ENCODE data around the gene GRK4.
A peak's percentile ranks its signal among the peaks of the same experiment; 100 is the strongest.
"Not testable (repeated sequence)": the region's sequence is repeated elsewhere in the genome, so short reads cannot be mapped to it uniquely, and the experiment has no call there.

Gene GRK4

DNA sequence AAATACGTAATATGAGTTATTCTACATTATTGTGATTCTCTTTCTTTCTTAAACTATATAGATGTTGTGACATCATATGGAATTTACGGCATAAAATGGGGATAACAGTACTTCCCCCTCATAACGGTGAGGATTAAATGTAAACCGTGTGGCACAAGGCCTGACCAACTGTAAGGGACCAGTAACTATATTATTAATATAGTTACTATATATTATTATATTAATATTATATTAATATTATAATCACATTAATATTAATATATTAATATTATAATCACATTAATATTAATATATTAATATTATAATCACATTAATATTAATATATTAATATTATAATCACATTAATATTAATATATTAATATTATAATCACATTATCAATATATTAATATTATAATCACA, 2.9 kb upstream of the GRK4 start:
- H3K4me1 ChIP-seq (ENCODE audit: control insufficient read depth, insufficient read depth, low read length); H3K4me3 ChIP-seq (ENCODE audit: low read depth, low read length); POLR2A ChIA-PET; H3K27ac ChIP-seq (ENCODE audit: extremely low read depth, low read depth, low read length); CTCF ChIA-PET; H3K9me3 ChIP-seq (ENCODE audit: control insufficient read depth, insufficient read depth, low read depth, low read length): not testable (repeated sequence)
- TF ChIP-seq, protein P1, sequence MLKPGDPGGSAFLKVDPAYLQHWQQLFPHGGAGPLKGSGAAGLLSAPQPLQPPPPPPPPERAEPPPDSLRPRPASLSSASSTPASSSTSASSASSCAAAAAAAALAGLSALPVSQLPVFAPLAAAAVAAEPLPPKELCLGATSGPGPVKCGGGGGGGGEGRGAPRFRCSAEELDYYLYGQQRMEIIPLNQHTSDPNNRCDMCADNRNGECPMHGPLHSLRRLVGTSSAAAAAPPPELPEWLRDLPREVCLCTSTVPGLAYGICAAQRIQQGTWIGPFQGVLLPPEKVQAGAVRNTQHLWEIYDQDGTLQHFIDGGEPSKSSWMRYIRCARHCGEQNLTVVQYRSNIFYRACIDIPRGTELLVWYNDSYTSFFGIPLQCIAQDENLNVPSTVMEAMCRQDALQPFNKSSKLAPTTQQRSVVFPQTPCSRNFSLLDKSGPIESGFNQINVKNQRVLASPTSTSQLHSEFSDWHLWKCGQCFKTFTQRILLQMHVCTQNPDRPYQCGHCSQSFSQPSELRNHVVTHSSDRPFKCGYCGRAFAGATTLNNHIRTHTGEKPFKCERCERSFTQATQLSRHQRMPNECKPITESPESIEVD (tag by site-specific recombination; IDR thresholded peaks at IDR 0.05), result 0 out of 2 replicates have a peak, but pooled peaks have one; percentile 12
- H3K36me3 ChIP-seq (ENCODE audit: control insufficient read depth in 2 of 2, insufficient read depth in 1 of 2, low read length in 2 of 2), result peaks cover 5 to 52% of the 10 kb centered on the region in 2 experiments; a peak in 1 of 3 replicates

GRCh38 chr4:2961421-2961810, 2.0 kb upstream of the GRK4 start:
- Histone ChIP-seq H3K4me3 (ENCODE audit: low read depth, low read length) (peak overlapping the region; percentile 55), H3K9me3 (ENCODE audit: control insufficient read depth, insufficient read depth, low read depth, low read length) (no peaks in the 10 kb centered on the region), H3K4me1 (ENCODE audit: control insufficient read depth, insufficient read depth, low read length) (no peaks in the 10 kb centered on the region), H3K27ac (ENCODE audit: extremely low read depth, low read depth, low read length) (peak overlapping the region; percentile 18; the same call in 1 of the 2 replicates), H3K36me3 (ENCODE audit: control insufficient read depth in 2 of 2, insufficient read depth in 1 of 2, low read length in 2 of 2) (peaks cover 2 to 45% of the 10 kb centered on the region in 2 experiments; a peak in 1 of 3 replicates)
- ChIA-PET POLR2A (interaction anchor here (1.7 kb wide), 1 partner anchor 8 kb away, joined by 5 read pairs; no protein-coding TSS in a partner anchor), CTCF (interaction anchor here (0.6 kb wide), 1 partner anchor 263 kb away, joined by 3 read pairs; no protein-coding TSS in a partner anchor)
- TF ChIP-seq, protein P2, sequence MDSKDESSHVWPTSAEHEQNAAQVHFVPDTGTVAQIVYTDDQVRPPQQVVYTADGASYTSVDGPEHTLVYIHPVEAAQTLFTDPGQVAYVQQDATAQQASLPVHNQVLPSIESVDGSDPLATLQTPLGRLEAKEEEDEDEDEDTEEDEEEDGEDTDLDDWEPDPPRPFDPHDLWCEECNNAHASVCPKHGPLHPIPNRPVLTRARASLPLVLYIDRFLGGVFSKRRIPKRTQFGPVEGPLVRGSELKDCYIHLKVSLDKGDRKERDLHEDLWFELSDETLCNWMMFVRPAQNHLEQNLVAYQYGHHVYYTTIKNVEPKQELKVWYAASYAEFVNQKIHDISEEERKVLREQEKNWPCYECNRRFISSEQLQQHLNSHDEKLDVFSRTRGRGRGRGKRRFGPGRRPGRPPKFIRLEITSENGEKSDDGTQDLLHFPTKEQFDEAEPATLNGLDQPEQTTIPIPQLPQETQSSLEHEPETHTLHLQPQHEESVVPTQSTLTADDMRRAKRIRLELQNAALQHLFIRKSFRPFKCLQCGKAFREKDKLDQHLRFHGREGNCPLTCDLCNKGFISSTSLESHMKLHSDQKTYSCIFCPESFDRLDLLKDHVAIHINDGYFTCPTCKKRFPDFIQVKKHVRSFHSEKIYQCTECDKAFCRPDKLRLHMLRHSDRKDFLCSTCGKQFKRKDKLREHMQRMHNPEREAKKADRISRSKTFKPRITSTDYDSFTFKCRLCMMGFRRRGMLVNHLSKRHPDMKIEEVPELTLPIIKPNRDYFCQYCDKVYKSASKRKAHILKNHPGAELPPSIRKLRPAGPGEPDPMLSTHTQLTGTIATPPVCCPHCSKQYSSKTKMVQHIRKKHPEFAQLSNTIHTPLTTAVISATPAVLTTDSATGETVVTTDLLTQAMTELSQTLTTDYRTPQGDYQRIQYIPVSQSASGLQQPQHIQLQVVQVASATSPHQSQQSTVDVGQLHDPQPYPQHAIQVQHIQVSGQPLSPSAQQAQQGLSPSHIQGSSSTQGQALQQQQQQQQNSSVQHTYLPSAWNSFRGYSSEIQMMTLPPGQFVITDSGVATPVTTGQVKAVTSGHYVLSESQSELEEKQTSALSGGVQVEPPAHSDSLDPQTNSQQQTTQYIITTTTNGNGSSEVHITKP (tag by site-specific recombination; IDR thresholded peaks at IDR 0.05), result peak; percentile 42
- no peak for TF ChIP-seq ZNF580 (tag by site-specific recombination; IDR thresholded peaks at IDR 0.05)
- no peak for TF ChIP-seq KLF17 (tag by site-specific recombination; IDR thresholded peaks at IDR 0.05)
- TF ChIP-seq ZNF514 (tag by site-specific recombination; IDR thresholded peaks at IDR 0.05), result no peak
- TF ChIP-seq ZNF221 (tag by site-specific recombination; IDR thresholded peaks at IDR 0.05; ENCODE audit: borderline replicate concordance), result no peak
- no peak for TF ChIP-seq ZNF140 (tag by site-specific recombination; IDR thresholded peaks at IDR 0.05)
- peak; percentile 36; the same call in 1 of the 2 replicates for TF ChIP-seq IKZF3 (tag by site-specific recombination; IDR thresholded peaks at IDR 0.05)
- TF ChIP-seq ZBTB48 (tag by site-specific recombination; IDR thresholded peaks at IDR 0.05), result peak; percentile 63; the same call in 1 of the 2 replicates
- TF ChIP-seq ZNF335 (tag by site-specific recombination; conservative IDR thresholded peaks at IDR 0.05), result peak; percentile 82
- TF ChIP-seq ZNF248 (tag by site-specific recombination; IDR thresholded peaks at IDR 0.05), result no peak
- no peak for TF ChIP-seq ZNF558 (tag by site-specific recombination; IDR thresholded peaks at IDR 0.05)
- TF ChIP-seq, protein P3, sequence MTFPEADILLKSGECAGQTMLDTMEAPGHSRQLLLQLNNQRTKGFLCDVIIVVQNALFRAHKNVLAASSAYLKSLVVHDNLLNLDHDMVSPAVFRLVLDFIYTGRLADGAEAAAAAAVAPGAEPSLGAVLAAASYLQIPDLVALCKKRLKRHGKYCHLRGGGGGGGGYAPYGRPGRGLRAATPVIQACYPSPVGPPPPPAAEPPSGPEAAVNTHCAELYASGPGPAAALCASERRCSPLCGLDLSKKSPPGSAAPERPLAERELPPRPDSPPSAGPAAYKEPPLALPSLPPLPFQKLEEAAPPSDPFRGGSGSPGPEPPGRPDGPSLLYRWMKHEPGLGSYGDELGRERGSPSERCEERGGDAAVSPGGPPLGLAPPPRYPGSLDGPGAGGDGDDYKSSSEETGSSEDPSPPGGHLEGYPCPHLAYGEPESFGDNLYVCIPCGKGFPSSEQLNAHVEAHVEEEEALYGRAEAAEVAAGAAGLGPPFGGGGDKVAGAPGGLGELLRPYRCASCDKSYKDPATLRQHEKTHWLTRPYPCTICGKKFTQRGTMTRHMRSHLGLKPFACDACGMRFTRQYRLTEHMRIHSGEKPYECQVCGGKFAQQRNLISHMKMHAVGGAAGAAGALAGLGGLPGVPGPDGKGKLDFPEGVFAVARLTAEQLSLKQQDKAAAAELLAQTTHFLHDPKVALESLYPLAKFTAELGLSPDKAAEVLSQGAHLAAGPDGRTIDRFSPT (tag by site-specific recombination; IDR thresholded peaks at IDR 0.05), result 0 out of 2 replicates have a peak, but pooled peaks have one; percentile 26

Data from HEK293 (cell line).